H1 (cell line): ENCODE results near the gene STK36. TPM values are rescaled to one million over a fixed set of nuclear protein-coding genes. Genes with fewer than 3 reads are reported as not detected.

Source experiments
- CTCF ChIA-PET: fragments of 300-600 bp; sonication (Branson Sonifier 250); formaldehyde crosslinking; loops from one replicate; lab custom pipeline; 2021; ENCODE audit not compliant: partially characterized antibody; lab: Charles Lee
- POLR2A ChIA-PET: fragments of 300-600 bp; sonication (Branson Sonifier 250); formaldehyde crosslinking; loops from one replicate; lab custom pipeline; 2021; ENCODE audit warnings: inconsistent platforms; ENCODE audit not compliant: partially characterized antibody; lab: Charles Lee
- DNase-seq, 2 experiments: peaks; one replicate each; pipeline versions ENCODE4 v3.0.0 to v3.0.0-alpha.2; 2010 to 2022; ENCODE audit warnings: low spot score in 2 of 2, low read depth in 1 of 2, mixed read lengths in 1 of 2
- FAIRE-seq: peaks from 2 replicates; lab custom pipeline; 2011; peaks lifted over from hg19 to GRCh38; lab: Jason Lieb, UNC
- H2AFZ ChIP-seq: 2 replicates; pipeline ENCODE4 v1.8.1; 2012; ENCODE audit warnings: low read length, inconsistent platforms
- H2AK5ac ChIP-seq: 2 replicates; pipeline ENCODE4 v1.6.1; 2013; ENCODE audit warnings: low read depth, low read length
- H2BK120ac ChIP-seq: replicated peaks from 2 replicates; pipeline ENCODE3; 2013; ENCODE audit warnings: low read depth, low read length, inconsistent platforms
- H2BK12ac ChIP-seq: 2 replicates; pipeline ENCODE4 v1.6.1; 2013; ENCODE audit warnings: low read depth, low read length
- H2BK15ac ChIP-seq: 2 replicates; pipeline ENCODE4 v1.6.1; 2013; ENCODE audit warnings: low read length
- H2BK20ac ChIP-seq: 2 replicates; pipeline ENCODE4 v1.6.1; 2013; ENCODE audit warnings: low read length
- H2BK5ac ChIP-seq: 2 replicates; pipeline ENCODE4 v1.6.1; 2013; ENCODE audit warnings: low read depth, low read length
- H3K14ac ChIP-seq: 2 replicates; pipeline ENCODE4 v1.6.1; 2013; ENCODE audit warnings: inconsistent platforms; ENCODE audit not compliant: insufficient read length
- H3K18ac ChIP-seq: 2 replicates; pipeline ENCODE4 v1.6.1; 2013; ENCODE audit warnings: low read length; ENCODE audit errors: extremely low read depth
- H3K23ac ChIP-seq: 2 replicates; pipeline ENCODE4 v1.6.1; 2013; ENCODE audit warnings: inconsistent platforms; ENCODE audit not compliant: insufficient read length
- H3K23me2 ChIP-seq: 2 replicates; pipeline ENCODE4 v1.6.1; 2013; ENCODE audit warnings: low read depth, low read length
- H3K27ac ChIP-seq: 2 replicates; pipeline ENCODE4 v1.6.1; 2011; ENCODE audit warnings: low read depth, low read length, inconsistent platforms
- H3K27me3 ChIP-seq, 4 experiments: replicated peaks in 1 of 4; 1 replicate in 1 of 4; 2 replicates in 3 of 4; pipeline versions ENCODE4 v1.6.1 to v1.8.1; 2011 to 2013; ENCODE audit warnings: low read length in 3 of 4, mild to moderate bottlenecking in 3 of 4, inconsistent platforms in 2 of 4, mixed read lengths in 2 of 4, moderate library complexity in 1 of 4; ENCODE audit not compliant: control insufficient read depth in 3 of 4, insufficient read depth in 3 of 4; ENCODE audit errors: extremely low read depth in 1 of 4
- H3K36me3 ChIP-seq, 4 experiments: 2 replicates each; pipeline versions ENCODE4 v1.6.1 to v1.8.1; 2011 to 2013; ENCODE audit warnings: mild to moderate bottlenecking in 4 of 4, low read length in 3 of 4, moderate library complexity in 2 of 4, control low read depth in 1 of 4, inconsistent platforms in 1 of 4; ENCODE audit not compliant: insufficient read depth in 4 of 4, control insufficient read depth in 2 of 4
- H3K4ac ChIP-seq: replicated peaks from 2 replicates; pipeline ENCODE3; 2013; ENCODE audit warnings: low read length, low read depth, mixed read lengths, inconsistent platforms; ENCODE audit not compliant: insufficient read length
- H3K4me1 ChIP-seq, 4 experiments: replicated peaks in 1 of 4; 1 replicate in 1 of 4; 2 replicates in 3 of 4; pipeline versions ENCODE4 v1.6.1 to v1.8.1; 2011 to 2013; ENCODE audit warnings: low read length in 3 of 4, inconsistent platforms in 2 of 4, mixed read lengths in 1 of 4; ENCODE audit not compliant: insufficient read depth in 4 of 4, control insufficient read depth in 3 of 4
- H3K4me2 ChIP-seq, 2 experiments: 2 replicates each; pipeline versions ENCODE4 v1.6.1 to v1.8.1; 2011 to 2013; ENCODE audit warnings: low read depth in 2 of 2, low read length in 2 of 2, control low read depth in 1 of 2, inconsistent platforms in 1 of 2, mild to moderate bottlenecking in 1 of 2; ENCODE audit not compliant: insufficient read depth in 1 of 2
- H3K4me3 ChIP-seq, 4 experiments: fragments of 200-600, 300-600 bp in 1 of 4; sonication (generic), shearing (Covaris generic), sonication (Bioruptor Twin) in 1 of 4; 2 replicates each; pipeline versions ENCODE4 v1.5.1 to v1.8.1; 2011 to 2016; ENCODE audit warnings: low read length in 4 of 4, low read depth in 3 of 4, control low read depth in 2 of 4, inconsistent platforms in 2 of 4, mild to moderate bottlenecking in 2 of 4, mixed read lengths in 1 of 4, moderate library complexity in 1 of 4; ENCODE audit not compliant: insufficient read depth in 2 of 4; ENCODE audit errors: extremely low read depth in 1 of 4
- H3K56ac ChIP-seq: replicated peaks from 2 replicates; pipeline ENCODE3; 2013; ENCODE audit warnings: low read depth, mild to moderate bottlenecking, mixed read lengths, low read length, inconsistent platforms; ENCODE audit not compliant: insufficient read length
- H3K79me1 ChIP-seq: 2 replicates; pipeline ENCODE4 v1.6.1; 2013; ENCODE audit warnings: low read depth, low read length, control low read depth
- H3K79me2 ChIP-seq, 2 experiments: 2 replicates each; pipeline versions ENCODE4 v1.6.1 to v1.8.1; 2012 to 2013; ENCODE audit warnings: low read length in 2 of 2, mild to moderate bottlenecking in 2 of 2, inconsistent platforms in 1 of 2; ENCODE audit not compliant: insufficient read depth in 2 of 2, control insufficient read depth in 1 of 2
- H3K9ac ChIP-seq, 4 experiments: replicated peaks in 1 of 4; 1 replicate in 1 of 4; 2 replicates in 3 of 4; pipeline versions ENCODE4 v1.6.1 to v1.8.1; 2011 to 2013; ENCODE audit warnings: low read depth in 3 of 4, low read length in 3 of 4, control low read depth in 2 of 4, mild to moderate bottlenecking in 2 of 4, moderate library complexity in 2 of 4, inconsistent platforms in 1 of 4; ENCODE audit errors: extremely low read depth in 1 of 4
- H3K9me3 ChIP-seq, 2 experiments: 2 replicates each; pipeline versions ENCODE4 v1.6.1 to v1.8.1; 2012 to 2013; ENCODE audit warnings: mild to moderate bottlenecking in 2 of 2, moderate library complexity in 2 of 2, control low read depth in 1 of 2, inconsistent platforms in 1 of 2, low read depth in 1 of 2, low read length in 1 of 2, mixed read lengths in 1 of 2; ENCODE audit not compliant: insufficient read depth in 2 of 2
- H4K20me1 ChIP-seq, 2 experiments: replicated peaks in 1 of 2; 2 replicates each; pipeline versions ENCODE3 to v1.8.1; 2011 to 2013; ENCODE audit warnings: inconsistent platforms in 2 of 2, low read length in 2 of 2, mild to moderate bottlenecking in 1 of 2; ENCODE audit not compliant: insufficient read depth in 2 of 2, control insufficient read depth in 1 of 2
- H4K5ac ChIP-seq: 2 replicates; pipeline ENCODE4 v1.6.1; 2013; ENCODE audit warnings: low read length, low read depth, mixed read lengths, inconsistent platforms; ENCODE audit not compliant: insufficient read length
- H4K8ac ChIP-seq: 2 replicates; pipeline ENCODE4 v1.8.0; 2013; ENCODE audit warnings: mild to moderate bottlenecking, moderate library complexity, low read length, inconsistent platforms; ENCODE audit not compliant: insufficient read depth; ENCODE audit errors: extremely low read depth
- H4K91ac ChIP-seq: replicated peaks from 2 replicates; pipeline ENCODE3; 2013; ENCODE audit warnings: low read length, mixed read lengths, inconsistent platforms; ENCODE audit not compliant: insufficient read length
- POLR2A ChIP-seq, 2 experiments: IDR thresholded peaks; 1 replicate in 1 of 2; 2 replicates in 1 of 2; pipeline ENCODE4 v1.6.1; 2011; ENCODE audit warnings: low read depth in 2 of 2, low read length in 2 of 2, mild to moderate bottlenecking in 2 of 2; ENCODE audit errors: control extremely low read depth in 1 of 2
- POLR2AphosphoS5 ChIP-seq: IDR thresholded peaks from 2 replicates; pipeline ENCODE4 v1.6.1; 2011; ENCODE audit warnings: low read depth, low read length
- TCF12 ChIP-seq: IDR thresholded peaks from 2 replicates; pipeline ENCODE4 v1.6.1; 2011; ENCODE audit warnings: low read depth, mild to moderate bottlenecking, low read length
- WGBS, 2 experiments: shearing (Covaris generic) in 1 of 2; methylation state at CpG; one replicate each; pipeline versions ENCODE4 v1.1.6 to v1.1.7; 2013 to 2015; ENCODE audit warnings: low lambda C conversion rate in 2 of 2, mixed read lengths in 2 of 2, inconsistent platforms in 1 of 2, low coverage in 1 of 2, missing lambda C conversion rate in 1 of 2; ENCODE audit not compliant: insufficient replicate concordance in 2 of 2, insufficient coverage in 1 of 2, insufficient read length in 1 of 2; ENCODE audit errors: extremely low coverage in 1 of 2, missing lambda C conversion rate in 1 of 2; 5-methylcytosine and 5-hydroxymethylcytosine counted together
- polyA plus RNA-seq, 7 experiments: library from polyadenylated mRNA; depleted of rRNA in 3 of 7; stranded (reverse) in 5 of 7; unstranded in 2 of 7; fragments of >200 nt in 5 of 7; fragments of 200-250 nt in 2 of 7; gene quantifications; 1 replicate in 5 of 7; 2 replicates in 1 of 7; 4 replicates in 1 of 7; pipeline versions ENCODE4 v1.2.1 to v1.2.3, GENCODE V29; 2011 to 2013; ENCODE audit warnings: missing spikeins in 2 of 7, mixed read lengths in 2 of 7
- total RNA-seq: library from RNA; stranded (reverse); fragmentation: NEBNext Ultra II Directional; extraction: Animal tissue kit (Norgen Biotek cat#: 25700); gene quantifications from 2 replicates; pipeline ENCODE4 v1.2.1, GENCODE V29; 2021

Gene STK36
- total and polyA plus RNA-seq, 2 of the 8 experiments (the other 6 are each of a cell fraction or from before 2014, with no cell fraction given): 41.4 to 57.6 TPM

DNA sequence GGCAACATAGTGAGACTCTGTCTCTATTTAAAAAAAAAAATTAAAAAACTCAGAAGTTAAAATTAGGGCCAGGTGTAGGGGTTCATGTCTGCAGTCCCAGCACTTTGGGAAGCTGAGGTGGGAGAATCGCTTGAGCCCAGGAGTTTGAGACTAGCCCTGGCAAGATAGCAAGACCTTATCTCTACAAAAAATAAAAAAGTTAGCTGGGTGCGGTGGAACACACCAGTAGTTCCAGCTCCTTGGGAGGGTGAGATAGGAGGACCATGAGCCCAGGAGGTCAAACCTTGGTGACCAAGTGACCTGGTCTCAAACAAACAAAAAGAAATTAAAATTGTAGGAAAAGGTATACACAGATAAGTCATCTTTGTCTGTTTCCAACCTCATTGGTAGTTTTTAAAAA, 50.0 kb downstream of the STK36 start:
- Histone ChIP-seq H3K27ac (no peak overlapping the region), H3K4me1 (peaks cover 0 to 15% (median 3%) of the 10 kb centered on the region in 4 experiments; a peak in 3 of 7 replicates), H3K27me3 (no peaks in the 10 kb centered on the region), H2BK12ac (no peak overlapping the region), H4K8ac (no peak overlapping the region), H3K4me3 (no peak overlapping the region), H2AFZ (no peak overlapping the region), H3K56ac (no peak overlapping the region), H3K9me3 (no peaks in the 10 kb centered on the region), H3K36me3 (peaks cover 0 to 3% (median 0%) of the 10 kb centered on the region in 4 experiments; a peak in 1 of 8 replicates), H2BK120ac (no peak overlapping the region), H3K9ac (no peak overlapping the region), H2BK20ac (no peak overlapping the region), H4K5ac (no peak overlapping the region), H3K4ac (no peak overlapping the region), H3K79me2 (peaks cover 11 to 89% of the 10 kb centered on the region in 2 experiments), H2BK5ac (no peak overlapping the region), H3K14ac (no peak overlapping the region), H4K20me1 (peaks cover 3 to 6% of the 10 kb centered on the region in 2 experiments), H4K91ac (no peak overlapping the region), H3K4me2 (no peak overlapping the region), H3K23me2 (no peaks in the 10 kb centered on the region), H3K23ac (no peak overlapping the region), H2BK15ac (no peak overlapping the region), H3K18ac (no peak overlapping the region), H2AK5ac (no peak overlapping the region), H3K79me1 (peaks cover 2% of the 10 kb centered on the region; the same call in 1 of the 2 replicates)
- 91% methylated on average over 2 of the region's 2 CpGs; no CpG with 5 or more reads in 1 of the 2 experiments for WGBS, 2 experiments
- POLR2A ChIA-PET: interaction anchor here (0.6 to 1.8 kb wide), 5 partner anchors 9 to 59 kb away, joined by 4 to 10 read pairs (median 4); partner anchors contain the start of genes CYP27A1 and TTLL4
- DNase-seq (no peak), FAIRE-seq (no peak)
- CTCF ChIA-PET: interaction anchor here (1.0 to 3.4 kb wide), 9 partner anchors 9 to 126 kb away, joined by 3 to 25 read pairs (median 8); partner anchors contain the start of gene TTLL4
- TF ChIP-seq TCF12 (no peak), POLR2AphosphoS5 (no peak), POLR2A (IDR thresholded peaks at IDR 0.05; ENCODE audit: control extremely low read depth in 1 of 2, low read depth in 2 of 2, low read length in 2 of 2) (no peak)
